NCI-H2196 treated with DMSO at 0.1 percent for 48 hours (cell line): Measurements from ENCODE around the gene NDFIP2.

Experiments used
- DNase-seq: peaks from one replicate; lab custom pipeline; 2025; ENCODE audit not compliant: unreplicated experiment; lab: John Stamatoyannopoulos, UW

The NDFIP2 gene

GRCh38 chr13:79492918-79493594 is 12.1 kb downstream of the NDFIP2 start:
- DNase-seq: no peak

GRCh38 chr13:79496188-79496587 is 15.2 kb downstream of the NDFIP2 start:
- DNase-seq: no peak

- DNase-seq: no peak
Observed at GRCh38 chr13:79497064-79497463, 16.1 kb downstream of the NDFIP2 start.

GRCh38 chr13:79497852-79498251 is 16.9 kb downstream of the NDFIP2 start:
- DNase-seq: no peak

- DNase-seq: no peak
Observed at GRCh38 chr13:79500829-79501228, 19.9 kb downstream of the NDFIP2 start.

GRCh38 chr13:79501538-79502232 is 20.7 kb downstream of the NDFIP2 start:
- no peak for DNase-seq

GRCh38 chr13:79502859-79503468 is 22.0 kb downstream of the NDFIP2 start:
- DNase-seq: no peak

GRCh38 chr13:79503473-79504017 is 22.6 kb downstream of the NDFIP2 start:
- no peak for DNase-seq

GRCh38 chr13:79508224-79508961 is 27.4 kb downstream of the NDFIP2 start:
- DNase-seq: no peak

- DNase-seq: no peak
Observed at GRCh38 chr13:79511611-79512010, 30.7 kb downstream of the NDFIP2 start.

- no peak for DNase-seq
Observed at GRCh38 chr13:79512950-79513349, 32.0 kb downstream of the NDFIP2 start.

- no peak for DNase-seq
Observed at GRCh38 chr13:79516595-79516994, 35.6 kb downstream of the NDFIP2 start.

- no peak for DNase-seq
Observed at GRCh38 chr13:79519255-79519654, 38.3 kb downstream of the NDFIP2 start.

- no peak for DNase-seq
Observed at GRCh38 chr13:79522583-79522982, 41.6 kb downstream of the NDFIP2 start.

- DNase-seq: no peak
Observed at GRCh38 chr13:79525064-79525857, 44.3 kb downstream of the NDFIP2 start.

GRCh38 chr13:79527698-79528097 is 46.7 kb downstream of the NDFIP2 start:
- no peak for DNase-seq

GRCh38 chr13:79528356-79528755 is 47.4 kb downstream of the NDFIP2 start:
- no peak for DNase-seq

- DNase-seq: no peak
Observed at GRCh38 chr13:79528759-79529191, 47.8 kb downstream of the NDFIP2 start.

GRCh38 chr13:79529817-79530216 is 48.9 kb downstream of the NDFIP2 start:
- DNase-seq: no peak

GRCh38 chr13:79530270-79530669 is 49.3 kb downstream of the NDFIP2 start:
- DNase-seq: no peak
